Natural killer cell (primary cell): ENCODE measurements around the gene TOR1AIP2. TPM values are rescaled to one million over a fixed set of nuclear protein-coding genes. Genes with fewer than 3 reads are reported as not detected.

ENCODE experiments used
- ATAC-seq, 3 donors: fragments of 150-1000 bp in 2 of 3; fragments of 200-7000 bp in 1 of 3; cut with Tn5 transposase; 1 replicate in 1 of 3; 2 replicates in 2 of 3; pipeline ENCODE4 v1.10.0; 2021; ENCODE audit warnings: mild to moderate bottlenecking in 2 of 3, moderate library complexity in 2 of 3
- DNase-seq, 2 donors: peaks; one replicate each; pipeline versions ENCODE4 v3.0.0 to v3.0.0-alpha.2; 2013 to 2021; ENCODE audit warnings: mixed read lengths in 1 of 2
- H3K27ac ChIP-seq: one replicate; pipeline ENCODE4 v1.5.1; 2013; ENCODE audit warnings: mild to moderate bottlenecking, low read length
- H3K27me3 ChIP-seq: one replicate; pipeline ENCODE4 v1.6.1; 2013; ENCODE audit warnings: low read length; ENCODE audit not compliant: control insufficient read depth, insufficient read depth
- H3K36me3 ChIP-seq: one replicate; pipeline ENCODE4 v1.6.1; 2013; ENCODE audit warnings: low read length; ENCODE audit not compliant: control insufficient read depth, insufficient read depth
- H3K4me1 ChIP-seq: one replicate; pipeline ENCODE4 v1.6.1; 2013; ENCODE audit warnings: low read length; ENCODE audit not compliant: control insufficient read depth, insufficient read depth
- H3K4me3 ChIP-seq: one replicate; pipeline ENCODE4 v1.5.1; 2013; ENCODE audit warnings: low read length
- H3K9me3 ChIP-seq: one replicate; pipeline ENCODE4 v1.6.1; 2013; ENCODE audit warnings: low read length; ENCODE audit not compliant: control insufficient read depth, insufficient read depth
- H3K27ac Mint-ChIP-seq, 2 donors: one replicate each; pipeline ENCODE4 v1.8.0; 2022; ENCODE audit warnings: mild to moderate bottlenecking in 2 of 2, mixed read lengths in 2 of 2, moderate library complexity in 1 of 2
- H3K27me3 Mint-ChIP-seq, 2 donors: one replicate each; pipeline ENCODE4 v1.8.0; 2022; ENCODE audit warnings: low read depth in 2 of 2, mixed read lengths in 2 of 2
- H3K36me3 Mint-ChIP-seq: one replicate; pipeline ENCODE4 v1.8.0; 2022; ENCODE audit warnings: mixed read lengths
- H3K4me1 Mint-ChIP-seq, 2 donors: one replicate each; pipeline ENCODE4 v1.8.0; 2022; ENCODE audit warnings: mixed read lengths in 2 of 2
- H3K4me3 Mint-ChIP-seq: one replicate; pipeline ENCODE4 v1.8.0; 2022; ENCODE audit warnings: mild to moderate bottlenecking, moderate library complexity, mixed read lengths
- H3K9me3 Mint-ChIP-seq, 2 donors: one replicate each; pipeline ENCODE4 v1.8.0; 2022; ENCODE audit warnings: mixed read lengths in 2 of 2
- CTCF ChIP-seq: fragments of 200-600 bp; IDR thresholded peaks from one replicate; pipeline ENCODE4 v1.8.0; 2022; ENCODE audit warnings: antibody characterized with exemption
- WGBS: methylation state at CpG from one replicate; pipeline ENCODE4 v1.1.7; 2013; ENCODE audit warnings: missing lambda C conversion rate; ENCODE audit not compliant: insufficient coverage; 5-methylcytosine and 5-hydroxymethylcytosine counted together
- intact Hi-C: fragments of 100-400 bp; cut with micrococcal nuclease; formaldehyde crosslinking; loops from one replicate; pipeline ENCODE4 v1.14.2; 2022
- total RNA-seq, 4 donors: library from RNA; stranded (reverse); fragments of 120-200 nt in 1 of 4; gene quantifications; one replicate each; pipeline versions ENCODE4 v1.2.3 to v1.2.4, GENCODE V29; 2013 to 2022

Gene TOR1AIP2
- total RNA-seq, 3 donors from 2014 or later (not counting 1 experiment from before 2014, with no cell fraction given): 68.6 to 74.2 (median 71.7) TPM

GRCh38 chr1:179800481-179800880 is 77.1 kb downstream of the TOR1AIP2 start:
- Histone ChIP-seq H3K9me3 (no peaks in the 10 kb centered on the region), H3K4me1 (no peaks in the 10 kb centered on the region), H3K36me3 (no peaks in the 10 kb centered on the region), H3K27me3 (no peaks in the 10 kb centered on the region), H3K4me3 (no peak overlapping the region), H3K27ac (no peak overlapping the region)
- 92% methylated on average over 4 of the region's 4 CpGs for WGBS
- ATAC-seq: no peak
- no peak for TF ChIP-seq CTCF
- no peak overlapping the region for H3K27ac Mint-ChIP-seq
- H3K27me3 Mint-ChIP-seq: peaks cover 0 to 3% of the 10 kb centered on the region in 2 donors
- H3K4me1 Mint-ChIP-seq: no peaks in the 10 kb centered on the region
- H3K4me3 Mint-ChIP-seq: no peak overlapping the region
- H3K9me3 Mint-ChIP-seq: no peaks in the 10 kb centered on the region
- intact Hi-C loops: no loop called here
- DNase-seq: no peak
- H3K36me3 Mint-ChIP-seq: no peaks in the 10 kb centered on the region

- Histone ChIP-seq H3K9me3 (no peaks in the 10 kb centered on the region), H3K4me3 (no peak overlapping the region), H3K27ac (no peak overlapping the region), H3K27me3 (no peaks in the 10 kb centered on the region), H3K36me3 (no peaks in the 10 kb centered on the region), H3K4me1 (no peaks in the 10 kb centered on the region)
- Mint-ChIP-seq H3K9me3 (no peaks in the 10 kb centered on the region), H3K36me3 (no peaks in the 10 kb centered on the region), H3K27ac (no peak overlapping the region), H3K4me1 (no peaks in the 10 kb centered on the region), H3K4me3 (no peak overlapping the region), H3K27me3 (peaks cover 0 to 6% of the 10 kb centered on the region in 2 donors)
- TF ChIP-seq CTCF: no peak
- 93% methylated on average over 6 of the region's 6 CpGs for WGBS
- intact Hi-C loops: no loop called here
- no peak for ATAC-seq
- no peak for DNase-seq
These were observed 78.6 kb downstream of the TOR1AIP2 start for GRCh38 chr1:179798864-179799516.

GRCh38 chr1:179798213-179798863 is 79.3 kb downstream of the TOR1AIP2 start:
- no peaks in the 10 kb centered on the region for H3K36me3 Mint-ChIP-seq
- no peak overlapping the region for H3K27ac Mint-ChIP-seq
- Histone ChIP-seq H3K36me3 (no peaks in the 10 kb centered on the region), H3K27ac (no peak overlapping the region), H3K27me3 (no peaks in the 10 kb centered on the region), H3K4me3 (no peak overlapping the region), H3K9me3 (no peaks in the 10 kb centered on the region), H3K4me1 (no peaks in the 10 kb centered on the region)
- intact Hi-C loops: no loop called here
- WGBS: 93% methylated on average over 10 of the region's 10 CpGs
- H3K4me3 Mint-ChIP-seq: no peak overlapping the region
- H3K4me1 Mint-ChIP-seq: no peaks in the 10 kb centered on the region
- peaks cover 0 to 6% of the 10 kb centered on the region in 2 donors for H3K27me3 Mint-ChIP-seq
- H3K9me3 Mint-ChIP-seq: no peaks in the 10 kb centered on the region
- DNase-seq (no peak), ATAC-seq (no peak)
- no peak for TF ChIP-seq CTCF
